SH-SY5Y (cell line): Measurements from ENCODE around the gene LRRC8D.

Source experiments
- GATA2 ChIP-seq: IDR thresholded peaks from 2 replicates; pipeline ENCODE4 v1.6.1; 2011; ENCODE audit warnings: mild to moderate bottlenecking, low read depth, low read length
- GATA3 ChIP-seq: IDR thresholded peaks from 2 replicates; pipeline ENCODE4 v1.6.1; 2011; ENCODE audit warnings: low read depth, mild to moderate bottlenecking, low read length, moderate library complexity

The LRRC8D gene

GRCh38 chr1:89901957-89902669 is 81.3 kb downstream of the LRRC8D start:
- TF ChIP-seq GATA2 (no peak), GATA3 (no peak)

- TF ChIP-seq GATA2 (no peak), GATA3 (no peak)
Measured at GRCh38 chr1:89903550-89903949, 82.7 kb downstream of the LRRC8D start.

DNA sequence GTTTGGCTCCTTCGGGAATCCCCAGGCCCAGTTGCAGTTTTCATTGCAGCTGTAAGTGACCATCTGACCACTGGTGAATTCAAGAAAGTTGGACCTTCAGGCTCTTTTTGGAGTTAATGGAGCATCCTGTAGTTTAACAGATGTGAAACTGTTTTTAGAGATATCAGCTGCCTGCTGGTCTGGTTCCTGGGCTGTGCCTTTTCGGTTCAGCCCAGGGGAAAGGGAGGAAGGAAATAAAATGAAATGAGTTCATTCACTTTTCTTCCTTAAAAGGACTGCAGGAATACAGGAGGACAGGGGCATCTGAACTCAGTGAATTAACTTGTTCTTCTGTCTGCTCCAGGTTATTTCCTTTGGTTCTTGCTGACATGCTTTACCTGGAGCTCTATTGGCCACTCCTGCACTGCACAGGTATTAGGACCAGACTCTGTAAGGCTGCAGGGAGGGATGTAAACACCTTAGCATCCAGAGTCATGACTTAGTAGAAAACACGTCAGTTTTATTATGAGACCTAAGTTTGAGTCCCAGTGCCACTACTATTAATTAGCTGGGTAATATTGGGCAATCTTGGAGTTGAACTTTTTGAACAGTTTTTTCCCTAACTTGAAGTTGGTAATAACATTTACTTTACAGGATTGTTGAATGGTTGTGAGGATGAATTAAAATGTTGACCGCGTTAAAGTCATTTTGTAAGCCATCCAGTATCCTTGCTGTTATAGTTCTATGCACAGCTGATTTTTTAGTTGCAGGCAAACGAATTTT is 83.6 kb downstream of the LRRC8D start:
- TF ChIP-seq GATA3 = no peak
- no peak for TF ChIP-seq GATA2

- no peak for TF ChIP-seq GATA2
- no peak for TF ChIP-seq GATA3
Measured at GRCh38 chr1:89905395-89906058, 84.7 kb downstream of the LRRC8D start.

- TF ChIP-seq GATA2 (no peak), GATA3 (no peak)
Measured at GRCh38 chr1:89906088-89906487, 85.3 kb downstream of the LRRC8D start.

DNA sequence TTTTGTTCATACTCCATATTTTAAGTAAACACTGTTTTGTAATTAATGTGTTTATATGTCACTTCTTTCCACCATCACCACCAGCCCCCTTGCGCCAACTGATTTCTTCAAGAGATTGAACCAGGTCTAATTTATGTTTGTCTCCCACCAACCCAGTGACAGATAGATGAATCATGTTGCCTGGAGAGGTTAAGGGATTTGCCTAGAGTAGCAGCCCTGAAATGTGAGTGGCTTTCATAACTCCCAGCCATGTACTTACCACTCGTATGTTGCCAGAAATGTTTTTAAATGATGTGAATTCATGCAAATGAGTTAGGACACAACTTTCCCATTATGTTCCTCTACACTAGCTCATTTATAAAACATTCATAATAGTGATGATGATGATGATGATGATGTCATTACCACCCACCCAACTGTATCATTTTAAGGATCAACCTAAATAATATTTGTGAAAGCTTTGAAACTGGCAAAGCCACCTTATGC is 86.9 kb downstream of the LRRC8D start:
- TF ChIP-seq GATA3 (no peak), GATA2 (no peak)

DNA sequence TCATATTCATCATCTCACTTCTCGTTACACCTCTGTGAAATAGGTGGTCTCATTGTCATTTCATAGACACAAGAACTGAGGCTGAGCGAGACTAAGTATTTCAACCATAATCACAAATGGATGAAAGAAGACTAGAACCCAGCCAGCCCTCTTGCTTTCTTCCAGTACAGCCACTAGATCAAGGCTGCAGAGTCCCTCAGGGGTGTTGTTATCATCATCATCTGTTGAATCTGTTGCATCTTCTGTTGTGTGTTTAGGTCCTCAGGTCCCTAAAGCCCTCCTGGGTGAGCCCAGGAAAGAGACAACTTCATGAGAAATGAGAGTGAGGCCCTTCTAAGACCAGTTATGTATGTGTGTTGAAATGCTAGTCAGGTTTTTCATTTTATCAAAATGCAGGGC is 87.4 kb downstream of the LRRC8D start:
- TF ChIP-seq GATA3 (no peak; the same call in 1 of the 2 replicates), GATA2 (no peak)

DNA sequence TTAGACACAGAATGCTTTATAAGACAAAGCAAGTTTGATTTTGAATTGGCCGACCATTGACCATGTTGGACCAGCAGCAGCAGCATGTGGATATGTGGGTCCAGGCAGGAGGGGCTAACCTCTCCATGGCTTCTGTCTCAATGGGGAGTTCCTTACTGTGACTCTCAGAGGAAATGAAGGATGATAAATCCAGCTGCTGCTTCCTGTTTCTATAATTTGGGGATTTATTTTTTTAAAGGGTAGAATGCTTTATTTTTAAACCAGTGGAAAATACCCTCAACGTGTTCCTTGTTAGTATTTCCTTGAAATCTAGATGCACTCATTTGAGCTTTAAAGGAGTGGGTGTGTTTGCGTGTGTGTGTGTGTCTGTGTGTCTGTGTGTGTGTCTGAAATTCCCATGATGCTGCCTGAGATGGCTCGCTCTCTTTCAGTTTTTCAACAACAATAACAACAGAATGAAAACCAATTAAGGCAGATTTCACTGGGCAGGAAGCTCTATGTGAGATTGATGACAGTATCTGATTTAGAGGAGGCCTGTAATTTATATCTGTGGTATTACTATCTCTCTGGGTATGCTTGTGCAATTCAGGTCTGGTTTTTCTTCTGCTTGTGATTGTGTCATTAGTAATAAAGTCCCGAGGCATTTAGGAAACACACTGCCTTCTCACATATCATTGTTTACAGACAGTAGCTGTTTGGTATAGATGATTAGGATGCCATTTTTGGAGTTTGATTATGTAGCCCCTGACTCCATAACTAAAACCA is 88.0 kb downstream of the LRRC8D start:
- TF ChIP-seq GATA3 (peak; percentile 83), GATA2 (peak; percentile 90)

- no peak for TF ChIP-seq GATA3
- TF ChIP-seq GATA2 = no peak
Measured at GRCh38 chr1:89910268-89910667, 89.4 kb downstream of the LRRC8D start.

DNA sequence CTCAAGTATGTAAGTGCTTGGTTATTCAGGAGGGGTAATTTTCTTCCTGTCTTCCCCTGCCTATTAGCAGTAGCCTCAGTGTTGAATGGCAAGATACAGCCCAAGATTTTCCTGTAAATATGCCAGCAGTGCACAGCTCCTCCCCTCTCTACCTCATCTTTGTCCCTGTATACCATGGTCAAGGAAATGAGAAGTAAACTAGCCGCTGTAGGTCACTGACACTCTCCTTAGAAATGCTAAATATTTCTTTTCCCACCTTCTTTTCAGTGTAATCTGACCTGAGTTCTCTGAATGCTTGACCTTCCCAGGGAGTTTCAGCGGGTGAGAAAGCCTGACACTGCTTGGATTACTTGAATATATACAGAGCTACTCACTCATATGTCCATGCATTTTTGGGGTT is 89.9 kb downstream of the LRRC8D start:
- TF ChIP-seq GATA3 (no peak), GATA2 (no peak)

- TF ChIP-seq GATA2 (no peak), GATA3 (no peak)
Measured at GRCh38 chr1:89911191-89911991, 90.6 kb downstream of the LRRC8D start.

- TF ChIP-seq GATA2 = no peak
- TF ChIP-seq GATA3 = no peak
Measured at GRCh38 chr1:89912073-89912472, 91.2 kb downstream of the LRRC8D start.

DNA sequence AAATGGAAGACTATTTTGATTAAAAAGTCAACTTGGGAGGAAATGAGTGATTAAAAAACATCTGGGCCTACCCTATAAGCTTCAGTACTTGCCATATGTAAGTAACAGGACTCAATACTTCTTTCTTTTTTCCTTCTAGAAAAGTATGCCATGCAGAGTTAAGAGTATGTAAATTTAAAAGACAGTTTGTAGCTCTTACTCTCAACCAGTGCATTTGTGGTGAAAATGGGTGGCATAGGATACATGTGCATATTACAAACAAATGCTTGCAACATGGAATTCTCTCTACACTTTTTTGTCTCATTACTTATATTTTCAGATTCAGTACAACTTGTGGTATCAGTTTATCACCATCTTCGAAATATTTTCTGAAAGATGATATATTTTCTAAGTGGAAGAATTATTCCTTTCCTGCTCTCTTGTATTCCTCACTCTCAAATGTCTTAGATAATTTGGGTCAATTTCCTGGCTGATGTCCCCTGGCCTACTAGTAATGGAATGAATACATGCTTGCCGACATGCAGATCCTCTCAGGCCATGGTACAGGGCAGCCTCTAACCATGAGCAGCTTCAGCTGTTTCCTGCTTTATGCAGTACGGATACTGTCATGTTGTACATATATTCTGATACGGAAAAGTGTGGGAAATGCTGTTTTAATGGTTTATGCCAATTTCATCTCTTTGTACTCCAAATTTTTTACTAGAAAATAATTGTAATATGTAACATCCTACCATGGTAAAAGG is 92.7 kb downstream of the LRRC8D start:
- TF ChIP-seq GATA3 (no peak), GATA2 (no peak)
